Measurements from ENCODE around the gene ISL2. TPM values are rescaled to one million over a fixed set of nuclear protein-coding genes. Genes with fewer than 3 reads are reported as not detected.

The ISL2 gene
- total and polyA plus RNA-seq, 9 of the 15 experiments (the other 6 are each of a cell fraction or from before 2014, with no cell fraction given): 0.15 to 23.7 (median 4.0) TPM

DNA sequence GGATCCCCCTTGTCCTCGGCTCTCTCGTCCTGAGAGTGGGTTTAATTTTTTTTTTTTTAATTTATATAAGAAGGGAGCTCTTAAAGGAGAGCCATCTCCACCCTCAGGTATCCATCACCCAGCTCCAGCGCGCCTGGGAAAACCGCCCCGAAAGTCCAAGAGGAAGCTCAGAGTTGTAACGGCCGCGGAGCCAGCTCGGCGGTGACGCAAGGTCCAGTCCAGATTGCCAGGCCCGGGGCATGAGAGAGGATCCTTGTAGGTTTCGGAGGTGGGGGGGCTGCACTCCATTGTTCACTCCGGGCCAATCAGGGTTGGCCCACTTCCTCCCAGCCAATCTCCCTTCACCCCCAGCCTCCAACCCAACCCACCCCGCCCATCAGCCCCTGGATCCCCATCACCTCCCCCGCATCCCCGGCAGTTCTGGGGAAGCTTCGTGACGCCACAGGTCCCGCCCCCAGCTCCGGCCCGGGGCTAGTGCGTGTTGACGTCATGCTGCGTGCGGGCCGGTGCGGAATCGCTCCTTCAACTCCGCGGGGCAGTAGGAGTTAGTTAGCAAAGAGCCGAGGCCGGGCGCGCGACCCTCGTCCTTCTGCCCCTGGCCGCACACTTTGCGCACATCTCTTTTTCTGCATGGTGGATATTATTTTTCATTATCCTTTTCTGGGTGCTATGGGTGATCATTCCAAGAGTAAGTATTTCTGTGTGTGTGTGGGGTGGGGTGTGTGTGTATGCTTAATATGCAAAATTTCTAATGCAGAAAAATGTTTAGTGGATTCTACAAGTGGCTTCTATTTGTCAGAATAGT is at the start of gene ISL2 (continued):
- TF ChIP-seq, protein P1, sequence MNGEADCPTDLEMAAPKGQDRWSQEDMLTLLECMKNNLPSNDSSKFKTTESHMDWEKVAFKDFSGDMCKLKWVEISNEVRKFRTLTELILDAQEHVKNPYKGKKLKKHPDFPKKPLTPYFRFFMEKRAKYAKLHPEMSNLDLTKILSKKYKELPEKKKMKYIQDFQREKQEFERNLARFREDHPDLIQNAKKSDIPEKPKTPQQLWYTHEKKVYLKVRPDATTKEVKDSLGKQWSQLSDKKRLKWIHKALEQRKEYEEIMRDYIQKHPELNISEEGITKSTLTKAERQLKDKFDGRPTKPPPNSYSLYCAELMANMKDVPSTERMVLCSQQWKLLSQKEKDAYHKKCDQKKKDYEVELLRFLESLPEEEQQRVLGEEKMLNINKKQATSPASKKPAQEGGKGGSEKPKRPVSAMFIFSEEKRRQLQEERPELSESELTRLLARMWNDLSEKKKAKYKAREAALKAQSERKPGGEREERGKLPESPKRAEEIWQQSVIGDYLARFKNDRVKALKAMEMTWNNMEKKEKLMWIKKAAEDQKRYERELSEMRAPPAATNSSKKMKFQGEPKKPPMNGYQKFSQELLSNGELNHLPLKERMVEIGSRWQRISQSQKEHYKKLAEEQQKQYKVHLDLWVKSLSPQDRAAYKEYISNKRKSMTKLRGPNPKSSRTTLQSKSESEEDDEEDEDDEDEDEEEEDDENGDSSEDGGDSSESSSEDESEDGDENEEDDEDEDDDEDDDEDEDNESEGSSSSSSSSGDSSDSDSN (IDR thresholded peaks at IDR 0.05; ENCODE audit: borderline replicate concordance in 1 of 2, low read depth in 2 of 2, low read length in 2 of 2): 0 out of 4 replicates have a peak, but pooled peaks of 1 of the 2 experiments have one; percentile 31
- TF ChIP-seq JUN (IDR thresholded peaks at IDR 0.05; ENCODE audit: borderline replicate concordance, low read depth, low read length): peak; percentile 44; the same call in 1 of the 2 replicates
- no peak for TF ChIP-seq JUN (CRISPR knock-in tag; IDR thresholded peaks at IDR 0.05; ENCODE audit: borderline replicate concordance)
- TF ChIP-seq ZNF165 (CRISPR knock-in tag; IDR thresholded peaks at IDR 0.05; ENCODE audit: borderline replicate concordance): 0 out of 2 replicates have a peak, but pooled peaks have one; percentile 51
- 0 out of 4 replicates have a peak, but pooled peaks of 1 of the 2 experiments have one; percentile 37 for TF ChIP-seq TEAD1 (CRISPR knock-in tag; IDR thresholded peaks at IDR 0.05)
- TF ChIP-seq POLR2B (IDR thresholded peaks at IDR 0.05; ENCODE audit: low read depth, partially characterized antibody): peak; percentile 53
- TF ChIP-seq MAFG (tag; conservative IDR thresholded peaks at IDR 0.05): peak; percentile 26; the same call in 1 of the 2 replicates
- peak; percentile 94 for TF ChIP-seq CREB1 (IDR thresholded peaks at IDR 0.05)
- peak; percentile 93 for TF ChIP-seq CREB1 (CRISPR knock-in tag; IDR thresholded peaks at IDR 0.05)
- TF ChIP-seq BHLHE40 (IDR thresholded peaks at IDR 0.05; ENCODE audit: low read length): peak; percentile 55
- TF ChIP-seq SRF (CRISPR knock-in tag; IDR thresholded peaks at IDR 0.05): 0 out of 4 replicates have a peak, but pooled peaks of 1 of the 2 experiments have one; percentile 10
- no peak for TF ChIP-seq ZNF696 (CRISPR knock-in tag; conservative IDR thresholded peaks at IDR 0.05)
- peak; percentile 89 for TF ChIP-seq TAF1 (IDR thresholded peaks at IDR 0.05; ENCODE audit: control insufficient read depth, extremely low read depth, insufficient read depth, low read length, severe bottlenecking)
- peak in 2 of 3 experiments; percentile 26 to 53 for TF ChIP-seq YY1 (IDR thresholded peaks at IDR 0.05; ENCODE audit: borderline replicate concordance in 1 of 3, control insufficient read depth in 1 of 3, extremely low read depth in 1 of 3, insufficient read depth in 3 of 3, insufficient read length in 1 of 3, insufficient replicate concordance in 2 of 3, low read depth in 1 of 3, low read length in 2 of 3)
- no peak for TF ChIP-seq PHB (CRISPR knock-in tag; IDR thresholded peaks at IDR 0.05)
- TF ChIP-seq BCOR (IDR thresholded peaks at IDR 0.05): no peak
- no peak for TF ChIP-seq ZNF23 (CRISPR knock-in tag; IDR thresholded peaks at IDR 0.05)
- TF ChIP-seq ZNF134 (CRISPR knock-in tag; conservative IDR thresholded peaks at IDR 0.05): 0 out of 2 replicates have a peak, but pooled peaks have one; percentile 16
- peak; percentile 67 to 90; a peak in 3 of 4 replicates for TF ChIP-seq MAZ (CRISPR knock-in tag; conservative IDR thresholded peaks at IDR 0.05 in 1 of 2, IDR thresholded peaks at IDR 0.05 in 1 of 2)
- TF ChIP-seq, protein P2, sequence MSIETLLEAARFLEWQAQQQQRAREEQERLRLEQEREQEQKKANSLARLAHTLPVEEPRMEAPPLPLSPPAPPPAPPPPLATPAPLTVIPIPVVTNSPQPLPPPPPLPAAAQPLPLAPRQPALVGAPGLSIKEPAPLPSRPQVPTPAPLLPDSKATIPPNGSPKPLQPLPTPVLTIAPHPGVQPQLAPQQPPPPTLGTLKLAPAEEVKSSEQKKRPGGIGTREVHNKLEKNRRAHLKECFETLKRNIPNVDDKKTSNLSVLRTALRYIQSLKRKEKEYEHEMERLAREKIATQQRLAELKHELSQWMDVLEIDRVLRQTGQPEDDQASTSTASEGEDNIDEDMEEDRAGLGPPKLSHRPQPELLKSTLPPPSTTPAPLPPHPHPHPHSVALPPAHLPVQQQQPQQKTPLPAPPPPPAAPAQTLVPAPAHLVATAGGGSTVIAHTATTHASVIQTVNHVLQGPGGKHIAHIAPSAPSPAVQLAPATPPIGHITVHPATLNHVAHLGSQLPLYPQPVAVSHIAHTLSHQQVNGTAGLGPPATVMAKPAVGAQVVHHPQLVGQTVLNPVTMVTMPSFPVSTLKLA (conservative IDR thresholded peaks at IDR 0.05): peak; percentile 27 to 57; a peak in 3 of 4 replicates
- peak; percentile 85 for TF ChIP-seq SUPT5H (IDR thresholded peaks at IDR 0.05)
- TF ChIP-seq SMARCE1 (IDR thresholded peaks at IDR 0.05): 0 out of 2 replicates have a peak, but pooled peaks have one; percentile 15
- TF ChIP-seq TAF9B (IDR thresholded peaks at IDR 0.05; ENCODE audit: partially characterized antibody): peak; percentile 75
